Stimulated activated CD4-positive, alpha-beta T cell treated with anti-CD3 and anti-CD28 coated beads, Interleukin-2, amount 100 ng/mL, for 24 hours (primary cell): ENCODE measurements around the gene UACA.
"Not testable (repeated sequence)": the region's sequence is repeated elsewhere in the genome, so short reads cannot be mapped to it uniquely, and the experiment has no call there.

Experiments used
- DNase-seq, 2 donors: peaks; one replicate each; pipeline ENCODE4 v3.0.0-alpha.2; 2020

UACA gene

GRCh38 chr15:70707686-70708300 lies 55.6 kb downstream of the UACA start:
- no peak for DNase-seq

DNA sequence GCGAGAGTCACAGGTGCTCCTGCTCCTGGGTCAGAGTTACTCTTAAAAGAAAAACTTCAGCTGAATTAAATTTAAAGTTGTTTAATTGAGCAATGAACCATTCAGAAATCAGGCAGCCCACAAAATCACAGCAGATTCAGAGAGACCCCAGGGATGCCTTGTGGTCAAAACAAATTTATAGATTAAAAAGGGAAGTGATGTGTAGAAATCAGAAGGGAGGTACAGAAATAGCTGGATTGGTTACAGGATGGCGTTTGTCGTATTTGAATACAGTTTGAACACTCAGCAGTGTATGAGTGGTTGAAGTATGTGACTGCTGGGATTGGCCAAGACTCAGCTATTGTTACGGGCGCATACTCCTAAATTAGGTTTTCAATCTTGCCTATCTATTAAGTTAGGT lies 58.6 kb downstream of the UACA start:
- DNase-seq, result no peak

DNA sequence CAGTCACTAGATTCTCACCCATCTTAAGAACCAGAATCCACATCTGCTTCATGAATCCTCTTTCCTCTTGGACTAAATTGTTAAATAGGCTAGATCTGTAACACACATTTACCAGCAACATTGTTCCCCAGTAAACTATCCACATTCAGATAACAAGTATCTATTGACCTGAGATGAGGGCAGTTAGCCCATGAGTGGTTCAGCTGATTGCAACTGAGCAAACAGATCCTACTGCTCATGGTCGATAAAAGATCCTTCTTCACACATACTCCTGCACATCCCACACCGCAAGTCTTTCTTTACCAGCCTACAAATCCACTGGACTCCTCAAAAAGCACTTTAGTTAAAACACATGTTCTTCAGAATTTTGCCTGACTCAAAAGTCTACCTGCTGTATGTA lies 59.2 kb downstream of the UACA start:
- no peak for DNase-seq

GRCh38 chr15:70703096-70703878 lies 60.1 kb downstream of the UACA start:
- no peak for DNase-seq

GRCh38 chr15:70702584-70702983 lies 60.8 kb downstream of the UACA start:
- DNase-seq, result no peak

GRCh38 chr15:70701891-70702568 lies 61.3 kb downstream of the UACA start:
- no peak for DNase-seq

GRCh38 chr15:70701171-70701570 lies 62.2 kb downstream of the UACA start:
- no peak for DNase-seq

DNA sequence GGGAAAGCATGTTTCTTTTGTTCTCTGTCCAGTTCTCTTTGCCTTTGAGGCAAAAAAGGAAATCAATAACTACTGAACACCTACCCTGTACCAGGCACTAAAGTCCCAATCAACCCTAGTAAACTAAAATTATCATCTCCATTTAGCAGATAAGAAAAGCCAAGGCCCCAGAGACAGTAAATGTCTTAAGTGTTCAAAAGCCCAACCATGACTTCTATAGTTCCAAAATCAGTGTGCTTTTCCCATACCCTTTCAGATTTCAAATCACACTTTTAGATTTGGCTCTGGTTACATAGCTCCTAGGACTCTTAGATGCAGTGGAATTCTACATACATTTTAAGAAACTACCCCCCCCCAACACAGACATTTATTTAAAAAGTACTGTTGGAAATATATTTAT lies 63.5 kb downstream of the UACA start:
- no peak for DNase-seq

GRCh38 chr15:70698836-70699390 lies 64.4 kb downstream of the UACA start:
- DNase-seq, result no peak

DNA sequence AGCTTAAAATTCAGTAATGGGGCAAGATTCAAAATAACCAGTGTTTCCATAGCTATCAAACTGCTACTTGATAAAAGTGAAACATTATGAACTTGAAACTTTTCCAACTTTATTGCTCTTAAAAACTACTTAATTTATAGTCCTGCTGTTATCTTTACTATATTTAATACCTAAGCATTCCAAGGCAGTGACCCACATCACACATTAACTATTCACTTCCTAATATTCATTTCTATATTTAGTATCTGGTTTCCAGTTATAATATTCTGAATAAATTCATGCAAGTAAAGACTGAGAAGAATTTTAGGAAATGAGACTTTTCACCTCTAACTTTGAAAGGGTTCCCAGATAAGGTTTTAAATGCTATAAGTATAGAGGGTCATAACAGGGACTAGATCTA lies 64.9 kb downstream of the UACA start:
- DNase-seq, result no peak

- no peak for DNase-seq
These were observed 72.7 kb downstream of the UACA start for GRCh38 chr15:70690491-70691276.

DNA sequence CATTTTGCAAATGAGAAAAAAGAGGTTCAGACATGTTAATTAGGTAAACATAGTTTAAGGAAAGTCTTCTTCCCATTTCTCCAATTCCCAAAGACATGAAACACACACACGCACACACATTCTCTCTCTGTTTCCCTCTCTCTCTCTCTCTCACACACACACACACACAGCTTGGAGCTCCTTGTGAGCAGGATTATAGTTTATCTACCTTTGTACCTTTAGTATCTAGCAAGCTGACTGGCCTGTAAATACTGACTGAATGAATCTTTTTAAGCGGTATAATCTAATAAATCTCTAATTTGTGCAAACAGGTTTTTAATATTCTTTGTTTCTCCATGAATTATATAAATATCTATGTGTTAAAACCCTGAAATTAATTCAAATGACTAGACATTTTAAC lies 73.3 kb downstream of the UACA start:
- DNase-seq, result no peak

GRCh38 chr15:70687482-70687881 lies 75.9 kb downstream of the UACA start:
- no peak for DNase-seq

DNA sequence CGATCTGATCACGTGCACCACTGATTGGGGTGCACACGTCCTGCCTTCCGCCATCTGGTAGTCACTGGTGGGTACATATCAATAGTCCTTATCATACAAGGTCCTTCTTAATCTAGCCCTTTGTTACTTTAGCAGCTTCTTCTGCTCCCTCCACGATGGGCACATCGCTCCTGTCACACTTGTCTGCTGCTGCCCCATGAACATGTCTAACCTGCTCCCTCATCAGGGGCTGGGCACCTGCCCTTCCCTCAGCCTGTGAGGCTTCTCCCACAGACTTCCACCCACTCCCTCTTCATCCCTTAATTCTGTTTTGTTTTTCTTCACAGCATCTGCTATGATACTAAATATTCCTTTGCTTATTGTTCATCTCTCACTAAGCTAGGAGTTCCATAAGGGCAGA lies 82.5 kb downstream of the UACA start:
- DNase-seq, result no peak

GRCh38 chr15:70679919-70680231 lies 83.5 kb downstream of the UACA start:
- no peak for DNase-seq

- DNase-seq, result no peak
These were observed 91.3 kb downstream of the UACA start for GRCh38 chr15:70672081-70672480.

- no peak for DNase-seq
These were observed 92.7 kb downstream of the UACA start for GRCh38 chr15:70670680-70671079.

DNA sequence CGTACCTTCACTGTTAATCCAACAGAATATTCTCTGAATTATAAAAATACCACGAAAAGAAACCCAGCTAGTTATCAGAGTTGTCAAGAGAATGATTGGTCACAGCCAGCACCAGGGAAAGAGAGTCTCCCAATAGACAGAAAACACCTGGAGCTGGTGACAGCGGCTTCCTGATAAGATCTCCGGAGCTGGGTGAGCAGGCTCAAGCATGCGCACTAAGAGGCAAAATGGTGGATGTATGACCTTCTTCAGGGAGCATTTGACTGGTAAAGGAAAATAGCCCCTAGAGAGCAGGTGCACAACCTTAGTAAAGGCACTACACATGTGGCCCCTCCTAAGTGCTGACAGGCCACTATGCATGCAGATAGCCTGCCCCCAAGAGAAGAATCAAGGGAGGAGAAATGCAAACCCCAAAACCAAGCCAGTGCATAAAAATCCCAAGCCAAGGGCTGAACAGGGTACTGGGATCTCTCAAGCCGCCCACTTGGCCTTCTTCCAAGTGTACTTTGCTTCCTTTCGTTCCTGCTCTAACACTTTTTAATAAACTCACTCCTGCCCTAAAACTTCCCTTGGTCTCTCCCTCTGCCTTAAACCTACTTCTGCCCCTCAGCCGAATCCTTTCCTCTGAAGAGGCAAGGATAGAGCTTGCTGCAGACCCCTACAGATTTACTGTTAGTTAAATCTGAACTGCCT lies 93.2 kb downstream of the UACA start:
- no peak for DNase-seq

DNA sequence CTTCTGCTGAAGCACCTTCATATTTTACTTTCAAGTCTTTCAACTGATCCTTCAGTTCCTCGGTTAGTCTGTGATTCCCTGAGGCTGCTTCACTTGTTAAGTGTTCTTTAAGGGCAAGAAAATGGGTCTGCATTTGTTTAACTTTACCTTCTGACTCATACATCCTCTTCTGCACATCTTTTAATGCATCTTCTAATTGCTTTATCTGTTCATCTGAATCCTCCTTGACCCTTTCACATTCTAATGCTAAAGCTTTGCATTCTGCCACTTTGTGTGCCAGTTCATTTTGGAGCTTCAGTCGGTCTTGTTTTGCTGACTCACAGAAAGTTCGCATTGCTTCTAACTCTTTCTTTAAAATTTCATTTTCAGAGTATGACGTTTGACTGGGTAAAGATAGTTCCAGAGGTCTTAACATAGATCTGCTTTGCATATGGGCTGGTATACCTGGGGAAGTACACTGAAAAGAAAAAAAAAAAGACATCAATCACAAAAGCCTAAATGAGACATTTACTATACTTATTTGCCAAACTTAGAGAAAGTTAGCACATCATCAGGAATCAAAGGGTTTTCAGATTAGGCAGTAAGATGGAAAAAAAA lies 94.3 kb downstream of the UACA start:
- DNase-seq, result no peak

DNA sequence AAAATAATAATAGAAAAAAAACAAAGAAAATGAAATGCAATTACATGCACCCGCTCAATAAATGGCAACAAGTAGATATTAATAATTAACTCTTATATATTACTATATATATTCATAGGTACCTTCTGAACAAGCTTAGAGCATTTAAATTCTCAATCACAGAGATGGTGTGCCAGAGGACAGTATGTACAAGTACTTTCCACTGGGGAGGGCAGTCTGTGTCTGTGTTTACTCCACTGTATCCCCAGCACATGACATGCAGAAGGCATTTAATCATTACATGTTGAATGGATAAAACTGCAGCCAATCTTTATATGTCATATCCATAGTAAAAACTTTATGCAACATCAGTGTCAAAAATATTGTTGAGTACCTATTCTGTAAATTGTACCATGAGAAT lies 97.8 kb downstream of the UACA start:
- no peak for DNase-seq

DNA sequence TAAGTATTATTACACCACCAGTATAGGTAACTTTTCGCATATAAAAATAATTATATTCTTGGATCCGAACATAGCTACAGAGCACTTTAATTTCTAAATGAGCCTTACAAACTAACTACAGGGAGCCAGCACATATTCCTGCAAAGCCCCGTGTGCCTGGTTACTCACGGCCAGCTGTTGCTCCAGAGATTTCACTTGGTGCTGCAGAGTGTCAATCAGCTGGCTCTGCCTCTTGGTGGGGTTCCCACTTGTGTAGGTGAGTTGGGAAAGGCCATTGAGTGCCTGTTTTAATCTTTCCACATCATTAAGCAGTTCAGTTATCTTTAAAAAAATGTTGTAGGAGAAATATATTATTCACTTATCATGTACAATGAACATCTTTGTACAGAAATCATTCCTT lies 98.9 kb downstream of the UACA start:
- DNase-seq, result no peak

GRCh38 chr15:70663069-70663468 lies 100.3 kb downstream of the UACA start:
- not testable (repeated sequence) for DNase-seq
